Measurements from ENCODE around the gene PALLD. TPM values are rescaled to one million over a fixed set of nuclear protein-coding genes. Genes with fewer than 3 reads are reported as not detected.
"Not testable (repeated sequence)": the region's sequence is repeated elsewhere in the genome, so short reads cannot be mapped to it uniquely, and the experiment has no call there.

PALLD gene
- 5.5 TPM for polyA plus RNA-seq (2012; ENCODE audit: insufficient read depth, insufficient read length, low read depth)

- no peak for TF ChIP-seq CTCF (IDR thresholded peaks at IDR 0.05; ENCODE audit: low read depth, low read length)
- Histone ChIP-seq H3K4me3 (ENCODE audit: low read depth, low read length) (no peak within 1 kb of the TSS), H3K36me3 (no peaks in the 10 kb centered on the region), H3K27me3 (no peaks in the 10 kb centered on the region), H3K4me1 (no peaks in the 10 kb centered on the region), H3K9me3 (no peaks in the 10 kb centered on the region)
- no peak for DNase-seq
These were observed at the start of gene PALLD for GRCh38 chr4:168496834-168497233. PALLD (plus strand) TSS chr4:168497052.

GRCh38 chr4:168449063-168449462 lies 47.8 kb upstream of the PALLD start:
- not testable (repeated sequence) for H3K27me3 ChIP-seq; H3K4me3 ChIP-seq (ENCODE audit: low read depth, low read length); DNase-seq; H3K36me3 ChIP-seq; H3K9me3 ChIP-seq
- peaks cover 11% of the 10 kb centered on the region for H3K4me1 ChIP-seq

GRCh38 chr4:168449719-168450452 lies 47.0 kb upstream of the PALLD start:
- no peak for TF ChIP-seq CTCF (IDR thresholded peaks at IDR 0.05; ENCODE audit: low read depth, low read length)
- Histone ChIP-seq H3K4me3 (ENCODE audit: low read depth, low read length) (no peak overlapping the region), H3K36me3 (no peaks in the 10 kb centered on the region), H3K27me3 (no peaks in the 10 kb centered on the region), H3K4me1 (peaks cover 11% of the 10 kb centered on the region), H3K9me3 (no peaks in the 10 kb centered on the region)
- peak; percentile 9 for DNase-seq

GRCh38 chr4:168451331-168451730 lies 45.5 kb upstream of the PALLD start:
- H3K27me3 ChIP-seq: no peaks in the 10 kb centered on the region
- H3K9me3 ChIP-seq: no peaks in the 10 kb centered on the region
- no peak overlapping the region for H3K4me3 ChIP-seq (ENCODE audit: low read depth, low read length)
- no peaks in the 10 kb centered on the region for H3K36me3 ChIP-seq
- no peak for DNase-seq
- no peak for TF ChIP-seq CTCF (IDR thresholded peaks at IDR 0.05; ENCODE audit: low read depth, low read length)
- H3K4me1 ChIP-seq: peaks cover 11% of the 10 kb centered on the region

GRCh38 chr4:168451744-168452390 lies 45.0 kb upstream of the PALLD start:
- no peak for TF ChIP-seq CTCF (IDR thresholded peaks at IDR 0.05; ENCODE audit: low read depth, low read length)
- DNase-seq: no peak
- no peaks in the 10 kb centered on the region for H3K9me3 ChIP-seq
- H3K4me3 ChIP-seq (ENCODE audit: low read depth, low read length): no peak overlapping the region
- H3K36me3 ChIP-seq: no peaks in the 10 kb centered on the region
- peaks cover 11% of the 10 kb centered on the region for H3K4me1 ChIP-seq
- H3K27me3 ChIP-seq: no peaks in the 10 kb centered on the region

- no peak for DNase-seq
- Histone ChIP-seq H3K36me3 (no peaks in the 10 kb centered on the region), H3K4me1 (peaks cover 11% of the 10 kb centered on the region), H3K9me3 (no peaks in the 10 kb centered on the region), H3K27me3 (no peaks in the 10 kb centered on the region), H3K4me3 (ENCODE audit: low read depth, low read length) (no peak overlapping the region)
- no peak for TF ChIP-seq CTCF (IDR thresholded peaks at IDR 0.05; ENCODE audit: low read depth, low read length)
These were observed 43.7 kb upstream of the PALLD start for GRCh38 chr4:168453146-168453545.

- not testable (repeated sequence) for DNase-seq; H3K9me3 ChIP-seq; H3K4me3 ChIP-seq (ENCODE audit: low read depth, low read length); H3K36me3 ChIP-seq; H3K4me1 ChIP-seq; H3K27me3 ChIP-seq
These were observed 38.6 kb upstream of the PALLD start for GRCh38 chr4:168458256-168458655.
